Heart left ventricle (tissue), 13 donors: ENCODE results near the gene ADAMTS12.

Experiments
- POLR2A ChIP-seq, 2 donors: fragments of 450-650 bp; IDR thresholded peaks; one replicate each; pipeline ENCODE4 v1.6.1; 2017; ENCODE audit warnings: antibody characterized with exemption in 2 of 2, mild to moderate bottlenecking in 2 of 2, moderate library complexity in 2 of 2
- TF ChIP-seq, protein P1 (sequence below), 12 donors: fragments of 200-600 bp; sonication (generic) in 4 of 12; IDR thresholded peaks; one replicate each; pipeline versions ENCODE4 v1.5.0 to v1.8.0; 2018 to 2022; ENCODE audit warnings: antibody characterized with exemption in 12 of 12, mild to moderate bottlenecking in 5 of 12
- donor health status: ischemic (EF 13 %, LVEDD 7.1; RV severe dilation, severe dysfunction).
- donor health status: DM: no; HTN: yes; CAD: no.
- donor health status: DM: no; HTN: no; CAD: no.
- donor health status: ischemic (EF 25% LVEDD 6.9; RV normal size, moderate dysfunction).
- donor health status: ischemic (EF 25% LVEDD 5.7; RV mildly dilated, moderate dysfunction).
- donor health status: ischemic (EF 35%, LVEDD 5.7; RV mildly dilated, moderate dysfunction).
- donor health status: nonischemic (EF 11% LVEDD 7.7; RV severe dilation, severe dysfunction).
- donor health status: DM: yes; HTN: yes; CAD: no.
- donor health status: PGD.
- donor health status: ischemic (EF 29% LVEDD 5.4; RV normal size, mild dysfunction).
- donor health status: nonischemic (EF 23%, LVEDD 6.1; RV moderate dilation, normal function).

- TF ChIP-seq POLR2A (IDR thresholded peaks at IDR 0.05), result no peak
- TF ChIP-seq, protein P1, sequence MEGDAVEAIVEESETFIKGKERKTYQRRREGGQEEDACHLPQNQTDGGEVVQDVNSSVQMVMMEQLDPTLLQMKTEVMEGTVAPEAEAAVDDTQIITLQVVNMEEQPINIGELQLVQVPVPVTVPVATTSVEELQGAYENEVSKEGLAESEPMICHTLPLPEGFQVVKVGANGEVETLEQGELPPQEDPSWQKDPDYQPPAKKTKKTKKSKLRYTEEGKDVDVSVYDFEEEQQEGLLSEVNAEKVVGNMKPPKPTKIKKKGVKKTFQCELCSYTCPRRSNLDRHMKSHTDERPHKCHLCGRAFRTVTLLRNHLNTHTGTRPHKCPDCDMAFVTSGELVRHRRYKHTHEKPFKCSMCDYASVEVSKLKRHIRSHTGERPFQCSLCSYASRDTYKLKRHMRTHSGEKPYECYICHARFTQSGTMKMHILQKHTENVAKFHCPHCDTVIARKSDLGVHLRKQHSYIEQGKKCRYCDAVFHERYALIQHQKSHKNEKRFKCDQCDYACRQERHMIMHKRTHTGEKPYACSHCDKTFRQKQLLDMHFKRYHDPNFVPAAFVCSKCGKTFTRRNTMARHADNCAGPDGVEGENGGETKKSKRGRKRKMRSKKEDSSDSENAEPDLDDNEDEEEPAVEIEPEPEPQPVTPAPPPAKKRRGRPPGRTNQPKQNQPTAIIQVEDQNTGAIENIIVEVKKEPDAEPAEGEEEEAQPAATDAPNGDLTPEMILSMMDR (IDR thresholded peaks at IDR 0.05), result no peak
Observed at GRCh38 chr5:33685873-33686755, 205.7 kb downstream of the ADAMTS12 start.
